Dendritic cell treated with granulocyte-macrophage colony-stimulating factor and Interleukin-4, amounts not matched to agents 40 ng/mL and 50 ng/mL, for 4 days (primary cell): ENCODE measurements around the gene NKAPL.
"Not testable (repeated sequence)": the region's sequence is repeated elsewhere in the genome, so short reads cannot be mapped to it uniquely, and the experiment has no call there.

Source experiments
- H3K27ac Mint-ChIP-seq: one replicate; pipeline ENCODE4 v1.8.0; 2022; ENCODE audit warnings: mild to moderate bottlenecking, mixed read lengths
- H3K27me3 Mint-ChIP-seq: one replicate; pipeline ENCODE4 v1.8.0; 2022; ENCODE audit warnings: mild to moderate bottlenecking, mixed read lengths
- H3K36me3 Mint-ChIP-seq: one replicate; pipeline ENCODE4 v1.8.0; 2022; ENCODE audit warnings: low read depth, mixed read lengths
- H3K4me1 Mint-ChIP-seq: one replicate; pipeline ENCODE4 v1.8.0; 2022; ENCODE audit warnings: low read depth, mixed read lengths
- H3K4me3 Mint-ChIP-seq: one replicate; pipeline ENCODE4 v1.8.0; 2022; ENCODE audit warnings: mild to moderate bottlenecking, moderate library complexity, mixed read lengths
- H3K9me3 Mint-ChIP-seq: one replicate; pipeline ENCODE4 v1.8.0; 2022; ENCODE audit warnings: mixed read lengths
- intact Hi-C: fragments of 100-400 bp; cut with micrococcal nuclease; formaldehyde crosslinking; loops from one replicate; pipeline ENCODE4 v1.15.0; 2022

Gene NKAPL

DNA sequence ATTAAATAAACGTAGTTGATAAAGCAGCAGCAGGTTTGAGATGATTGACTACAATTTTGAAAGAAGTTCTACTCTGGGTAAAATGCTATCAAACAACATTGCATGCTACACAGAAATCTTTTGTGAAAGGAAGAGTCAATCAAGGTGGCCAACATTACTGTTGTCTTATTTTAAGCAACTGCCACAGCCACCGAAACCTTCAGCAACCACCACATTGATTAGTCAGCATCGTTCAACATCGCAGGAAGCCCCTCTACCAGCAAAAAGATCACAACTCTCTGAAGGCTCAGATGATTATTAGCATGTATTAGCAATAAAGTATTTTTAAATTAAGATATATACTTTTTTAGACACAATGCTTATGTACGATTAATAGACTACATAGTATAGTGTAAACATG is 36.2 kb downstream of the NKAPL start:
- Mint-ChIP-seq H3K9me3 (no peaks in the 10 kb centered on the region), H3K27me3 (no peaks in the 10 kb centered on the region)

DNA sequence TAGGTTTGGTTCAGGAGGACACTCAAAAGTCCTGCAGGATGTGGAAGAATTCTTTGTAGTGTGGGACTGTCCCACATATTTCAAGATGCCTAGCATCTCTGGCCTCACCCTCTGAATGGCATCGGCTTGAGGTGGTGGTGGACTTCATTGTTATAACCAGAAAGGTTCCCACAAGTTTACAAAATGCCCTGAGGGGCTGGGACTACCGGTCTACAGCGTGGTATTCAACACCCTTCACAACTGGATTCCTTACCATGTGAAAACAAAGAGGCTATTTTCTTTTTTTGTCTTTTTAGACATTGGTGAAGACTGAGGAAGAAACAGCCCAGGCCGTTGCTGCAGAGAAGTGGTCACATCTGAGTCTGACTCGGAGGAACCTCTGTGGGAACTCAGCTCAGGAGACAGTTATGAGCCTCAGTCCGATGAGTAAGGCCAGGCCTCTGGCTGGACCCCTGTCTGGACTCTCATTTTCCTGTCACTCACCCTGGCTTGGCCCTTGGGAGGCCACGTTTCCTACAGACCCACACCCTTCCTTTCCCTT is 37.5 kb downstream of the NKAPL start:
- Mint-ChIP-seq H3K4me1 (no peaks in the 10 kb centered on the region), H3K36me3 (peaks cover 11% of the 10 kb centered on the region), H3K9me3 (no peaks in the 10 kb centered on the region), H3K4me3 (no peak overlapping the region), H3K27ac (no peak overlapping the region), H3K27me3 (no peaks in the 10 kb centered on the region)
- intact Hi-C loops, result no loop called here

More for the DNA sequence above, 36.2 kb downstream of the NKAPL start:
- Mint-ChIP-seq H3K4me3 (no peak overlapping the region), H3K36me3 (peaks cover 11% of the 10 kb centered on the region), H3K4me1 (no peaks in the 10 kb centered on the region), H3K27ac (no peak overlapping the region)
- intact Hi-C loops, result no loop called here

DNA sequence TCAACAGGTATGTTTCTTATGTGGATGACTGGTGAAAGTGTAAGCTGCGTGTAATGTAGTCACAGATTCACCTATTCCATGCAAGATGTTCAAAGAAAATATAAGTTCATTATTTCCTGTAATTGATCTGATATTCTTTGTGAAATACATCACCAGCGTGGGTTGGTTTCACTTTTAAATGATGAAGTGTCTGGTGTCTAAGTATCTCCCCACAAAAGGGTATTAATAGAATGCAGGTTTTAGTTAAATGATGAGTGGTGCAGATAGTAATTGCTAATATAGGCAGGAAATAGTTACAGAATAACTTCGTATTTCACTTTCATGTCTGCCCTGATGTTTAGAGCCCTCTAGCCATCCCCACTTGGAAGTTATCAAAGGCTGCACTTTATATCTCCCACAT is 44.5 kb downstream of the NKAPL start:
- Mint-ChIP-seq H3K4me1 (no peaks in the 10 kb centered on the region), H3K36me3 (no peaks in the 10 kb centered on the region), H3K9me3 (peaks cover 19% of the 10 kb centered on the region), H3K27me3 (no peaks in the 10 kb centered on the region), H3K4me3 (no peak overlapping the region), H3K27ac (no peak overlapping the region)
- intact Hi-C loops, result no loop called here

DNA sequence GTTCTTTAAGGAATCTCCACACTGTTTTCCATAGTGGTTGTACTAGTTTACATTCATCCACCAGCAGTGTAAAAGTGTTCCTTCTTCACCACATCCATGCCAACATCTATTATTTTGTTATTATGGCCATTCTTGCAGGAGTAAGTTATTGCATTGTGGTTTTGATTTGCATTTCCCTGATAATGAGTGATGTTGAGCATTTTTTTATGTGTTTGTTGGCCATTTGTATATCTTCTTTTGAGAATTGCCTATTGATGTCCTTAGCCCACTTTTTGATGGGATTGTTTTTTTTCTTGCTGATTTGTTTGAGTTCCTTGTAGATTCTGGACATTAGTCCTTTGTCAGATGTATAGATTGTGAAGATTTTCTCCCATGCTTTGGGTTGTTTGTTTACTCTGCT is 47.3 kb downstream of the NKAPL start:
- H3K4me1 Mint-ChIP-seq, H3K36me3 Mint-ChIP-seq, H3K27ac Mint-ChIP-seq, H3K4me3 Mint-ChIP-seq, H3K27me3 Mint-ChIP-seq, intact Hi-C loops: not testable (repeated sequence)
- H3K9me3 Mint-ChIP-seq, result peaks cover 24% of the 10 kb centered on the region
